Gastroesophageal sphincter (tissue), 3 donors: ENCODE results near the gene CASK.

Experiments used
- EP300 ChIP-seq: sonication (generic); formaldehyde crosslinking; IDR thresholded peaks from one replicate; pipeline ENCODE4 v1.6.1; 2017; ENCODE audit warnings: antibody characterized with exemption, mild to moderate bottlenecking
- POLR2A ChIP-seq, 2 donors: fragments of 450-650 bp; IDR thresholded peaks; one replicate each; pipeline ENCODE4 v1.6.1; 2017; ENCODE audit warnings: antibody characterized with exemption in 2 of 2, mild to moderate bottlenecking in 2 of 2, moderate library complexity in 1 of 2
- TF ChIP-seq, protein P1 (sequence below), 4 experiments: fragments of 200-600 bp in 2 of 4; fragments of 450-650 bp in 2 of 4; sonication (generic) in 1 of 4; IDR thresholded peaks; one replicate each; pipeline ENCODE4 v1.5.1; 2017 to 2019; ENCODE audit warnings: antibody characterized with exemption in 4 of 4, mild to moderate bottlenecking in 2 of 4, moderate library complexity in 2 of 4

DNA sequence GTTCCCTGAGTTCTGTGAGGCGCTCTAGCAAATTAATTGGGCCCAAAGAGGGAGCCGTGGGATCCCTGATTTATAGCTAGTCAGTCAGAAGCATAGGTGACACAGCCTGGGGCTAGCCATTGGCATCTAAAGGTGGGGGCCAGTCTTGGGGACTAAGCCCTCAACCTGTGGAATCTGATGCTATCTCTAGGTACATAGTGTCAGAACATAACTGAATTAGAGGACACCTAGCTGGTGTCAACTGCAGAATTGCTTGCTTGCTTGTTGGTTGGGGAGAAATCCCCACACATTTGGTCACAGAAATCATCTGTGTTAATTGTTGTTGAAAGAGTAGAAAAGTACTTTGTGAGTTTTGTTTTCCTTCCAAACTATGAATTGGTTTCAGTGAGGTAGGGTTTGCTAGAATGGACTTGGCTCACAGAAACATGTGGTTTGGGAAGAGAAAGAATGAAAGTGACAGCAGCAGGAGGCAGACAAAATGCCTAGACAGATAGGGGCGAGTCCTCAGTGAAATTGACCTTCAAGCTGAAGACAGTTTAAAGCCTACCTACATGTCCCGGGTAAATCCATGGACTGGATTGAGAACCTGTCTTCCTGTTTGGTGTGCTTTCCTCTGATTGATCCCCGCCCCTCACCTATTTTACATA, 212.2 kb downstream of the CASK start:
- TF ChIP-seq, protein P1, sequence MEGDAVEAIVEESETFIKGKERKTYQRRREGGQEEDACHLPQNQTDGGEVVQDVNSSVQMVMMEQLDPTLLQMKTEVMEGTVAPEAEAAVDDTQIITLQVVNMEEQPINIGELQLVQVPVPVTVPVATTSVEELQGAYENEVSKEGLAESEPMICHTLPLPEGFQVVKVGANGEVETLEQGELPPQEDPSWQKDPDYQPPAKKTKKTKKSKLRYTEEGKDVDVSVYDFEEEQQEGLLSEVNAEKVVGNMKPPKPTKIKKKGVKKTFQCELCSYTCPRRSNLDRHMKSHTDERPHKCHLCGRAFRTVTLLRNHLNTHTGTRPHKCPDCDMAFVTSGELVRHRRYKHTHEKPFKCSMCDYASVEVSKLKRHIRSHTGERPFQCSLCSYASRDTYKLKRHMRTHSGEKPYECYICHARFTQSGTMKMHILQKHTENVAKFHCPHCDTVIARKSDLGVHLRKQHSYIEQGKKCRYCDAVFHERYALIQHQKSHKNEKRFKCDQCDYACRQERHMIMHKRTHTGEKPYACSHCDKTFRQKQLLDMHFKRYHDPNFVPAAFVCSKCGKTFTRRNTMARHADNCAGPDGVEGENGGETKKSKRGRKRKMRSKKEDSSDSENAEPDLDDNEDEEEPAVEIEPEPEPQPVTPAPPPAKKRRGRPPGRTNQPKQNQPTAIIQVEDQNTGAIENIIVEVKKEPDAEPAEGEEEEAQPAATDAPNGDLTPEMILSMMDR (IDR thresholded peaks at IDR 0.05) = no peak
- TF ChIP-seq EP300 = no peak
- TF ChIP-seq POLR2A (IDR thresholded peaks at IDR 0.05) = no peak
